Liver (tissue), 9 donors: ENCODE data around the gene SOX18. TPM values are rescaled to one million over a fixed set of nuclear protein-coding genes. Genes with fewer than 3 reads are reported as not detected.

ENCODE experiments used
- DNase-seq: peaks from one replicate; pipeline ENCODE4 v3.0.0-alpha.2; 2017; ENCODE audit warnings: low spot score
- H3K27ac ChIP-seq, 2 donors: one replicate each; pipeline ENCODE4 v1.7.0; 2013; ENCODE audit warnings: inconsistent platforms in 2 of 2, low read length in 2 of 2, control low read depth in 1 of 2, low read depth in 1 of 2, mild to moderate bottlenecking in 1 of 2
- H3K27me3 ChIP-seq, 4 donors: one replicate each; pipeline versions ENCODE4 v1.6.1 to v1.7.0; 2013; ENCODE audit warnings: low read length in 3 of 4, inconsistent platforms in 1 of 4, mild to moderate bottlenecking in 1 of 4, moderate library complexity in 1 of 4; ENCODE audit not compliant: control insufficient read depth in 4 of 4, insufficient read depth in 4 of 4
- H3K36me3 ChIP-seq, 4 donors: one replicate each; pipeline versions ENCODE4 v1.6.1 to v1.7.0; 2013; ENCODE audit warnings: low read length in 3 of 4, mild to moderate bottlenecking in 3 of 4, low read depth in 1 of 4, moderate library complexity in 1 of 4; ENCODE audit not compliant: control insufficient read depth in 4 of 4, insufficient read depth in 3 of 4
- H3K4me1 ChIP-seq, 4 donors: one replicate each; pipeline versions ENCODE4 v1.6.1 to v1.7.0; 2013; ENCODE audit warnings: low read length in 3 of 4, mild to moderate bottlenecking in 3 of 4, moderate library complexity in 1 of 4; ENCODE audit not compliant: control insufficient read depth in 4 of 4, insufficient read depth in 4 of 4
- H3K4me3 ChIP-seq, 3 donors: one replicate each; pipeline versions ENCODE4 v1.6.1 to v1.7.0; 2013; ENCODE audit warnings: low read length in 3 of 3, control low read depth in 1 of 3, low read depth in 1 of 3, mild to moderate bottlenecking in 1 of 3
- H3K9ac ChIP-seq, 2 donors: one replicate each; pipeline ENCODE4 v1.7.0; 2013; ENCODE audit warnings: low read length in 2 of 2, mild to moderate bottlenecking in 2 of 2, moderate library complexity in 2 of 2, control low read depth in 1 of 2, low read depth in 1 of 2
- H3K9me3 ChIP-seq, 4 donors: one replicate each; pipeline versions ENCODE4 v1.6.1 to v1.7.0; 2013; ENCODE audit warnings: low read length in 3 of 4; ENCODE audit not compliant: control insufficient read depth in 4 of 4
- ATF3 ChIP-seq: IDR thresholded peaks from 2 replicates; pipeline ENCODE4 v1.6.1; 2016; ENCODE audit warnings: antibody characterized with exemption
- CTCF ChIP-seq: fragments of 150-350 bp; IDR thresholded peaks from 2 replicates; pipeline ENCODE4 v1.5.1; 2017; ENCODE audit warnings: improper control_type of control experiment, low read depth, low read length; ENCODE audit not compliant: missing input control
- EGR1 ChIP-seq, 2 donors: IDR thresholded peaks; 2 replicates each; pipeline ENCODE4 v1.6.1; 2016 to 2018; ENCODE audit warnings: antibody characterized with exemption in 2 of 2, low read depth in 2 of 2
- FOXA1 ChIP-seq: IDR thresholded peaks from 2 replicates; pipeline ENCODE4 v1.6.1; 2016; ENCODE audit warnings: antibody characterized with exemption
- FOXA2 ChIP-seq: IDR thresholded peaks from 2 replicates; pipeline ENCODE4 v1.6.1; 2016; ENCODE audit warnings: antibody characterized with exemption
- HNF4A ChIP-seq, 2 donors: conservative IDR thresholded peaks; 2 replicates each; pipeline ENCODE4 v1.6.1; 2016; ENCODE audit warnings: antibody characterized with exemption in 2 of 2, mild to moderate bottlenecking in 2 of 2
- HNF4G ChIP-seq: IDR thresholded peaks from 2 replicates; pipeline ENCODE4 v1.6.1; 2016; ENCODE audit warnings: antibody characterized with exemption
- JUND ChIP-seq, 2 donors: IDR thresholded peaks; 2 replicates each; pipeline ENCODE4 v1.6.1; 2016; ENCODE audit warnings: antibody characterized with exemption in 2 of 2
- MAX ChIP-seq: IDR thresholded peaks from 2 replicates; pipeline ENCODE4 v1.6.1; 2016; ENCODE audit warnings: antibody characterized with exemption
- NR2F2 ChIP-seq: IDR thresholded peaks from 2 replicates; pipeline ENCODE4 v1.6.1; 2016; ENCODE audit warnings: antibody characterized with exemption
- RAD21 ChIP-seq, 2 donors: IDR thresholded peaks; 2 replicates each; pipeline ENCODE4 v1.6.1; 2016; ENCODE audit warnings: antibody characterized with exemption in 2 of 2, mild to moderate bottlenecking in 2 of 2
- REST ChIP-seq: IDR thresholded peaks from 2 replicates; pipeline ENCODE4 v1.6.1; 2016; ENCODE audit warnings: antibody characterized with exemption, mild to moderate bottlenecking
- RXRA ChIP-seq, 2 donors: IDR thresholded peaks; 2 replicates each; pipeline ENCODE4 v1.6.1; 2017 to 2018; ENCODE audit warnings: antibody characterized with exemption in 2 of 2, mild to moderate bottlenecking in 1 of 2
- YY1 ChIP-seq: IDR thresholded peaks from 2 replicates; pipeline ENCODE4 v1.6.1; 2016; ENCODE audit warnings: antibody characterized with exemption, mild to moderate bottlenecking
- ZBTB33 ChIP-seq: IDR thresholded peaks from 2 replicates; pipeline ENCODE4 v1.6.1; 2016; ENCODE audit warnings: antibody characterized with exemption
- WGBS: extraction: QIAGEN DNeasy Blood & Tissue Kit; methylation state at CpG from one replicate; pipeline ENCODE4 v1.1.7; 2013; 5-methylcytosine and 5-hydroxymethylcytosine counted together
- polyA plus RNA-seq, 2 donors: library from polyadenylated mRNA; stranded (reverse) in 1 of 2; unstranded in 1 of 2; fragments of 200-250 nt in 1 of 2; fragments of >200 nt in 1 of 2; fragmentation: Nextera tagmentation in 1 of 2; extraction: Ambion mirVana in 1 of 2; gene quantifications; one replicate each; pipeline versions ENCODE4 v1.2.1 to v1.2.3, GENCODE V29; 2013 to 2015
- total RNA-seq, 2 donors: library from RNA; depleted of rRNA; stranded (reverse); fragments of >200 nt; gene quantifications; one replicate each; pipeline ENCODE4 v1.2.3, GENCODE V29; 2014
- donor health status: healthy.
- donor health status: healthy.
- donor health status: healthy.
- donor health status: healthy.
- donor health status: healthy.

SOX18 gene
- total and polyA plus RNA-seq, 4 donors: 1.1 to 5.8 (median 2.6) TPM

- no peak for TF ChIP-seq REST
- TF ChIP-seq EGR1 (IDR thresholded peaks at IDR 0.05; ENCODE audit: low read depth in 2 of 2): no peak
- no peak for TF ChIP-seq HNF4A (conservative IDR thresholded peaks at IDR 0.05)
- no peak for TF ChIP-seq MAX
- no peak for TF ChIP-seq YY1
- TF ChIP-seq FOXA2: no peak
Measured at GRCh38 chr20:64098471-64099013, 49.1 kb upstream of the SOX18 start (continued).

GRCh38 chr20:64096535-64096934 is 47.1 kb upstream of the SOX18 start:
- 94% methylated on average over 6 of the region's 6 CpGs for WGBS
- H3K36me3 ChIP-seq: no peaks in the 10 kb centered on the region
- DNase-seq: no peak
- no peaks in the 10 kb centered on the region for H3K9me3 ChIP-seq
- H3K27me3 ChIP-seq: peaks cover 0 to 5% (median 0%) of the 10 kb centered on the region in 4 donors
- H3K27ac ChIP-seq: no peak overlapping the region
- H3K4me3 ChIP-seq: no peak overlapping the region
- H3K9ac ChIP-seq: no peak overlapping the region
- no peak for TF ChIP-seq JUND (IDR thresholded peaks at IDR 0.05)
- TF ChIP-seq EGR1 (IDR thresholded peaks at IDR 0.05; ENCODE audit: low read depth in 2 of 2): no peak
- TF ChIP-seq NR2F2: no peak
- no peak for TF ChIP-seq RXRA (IDR thresholded peaks at IDR 0.05)
- TF ChIP-seq ZBTB33: no peak
- TF ChIP-seq FOXA1: no peak
- TF ChIP-seq FOXA2: no peak
- no peaks in the 10 kb centered on the region for H3K4me1 ChIP-seq

GRCh38 chr20:64095927-64096326 is 46.5 kb upstream of the SOX18 start:
- H3K4me3 ChIP-seq: no peak overlapping the region
- H3K36me3 ChIP-seq: no peaks in the 10 kb centered on the region
- H3K27me3 ChIP-seq: peaks cover 0 to 5% (median 0%) of the 10 kb centered on the region in 4 donors
- H3K4me1 ChIP-seq: no peaks in the 10 kb centered on the region
- WGBS: 84% methylated on average over 11 of the region's 11 CpGs
- no peak for DNase-seq
- no peak overlapping the region for H3K27ac ChIP-seq
- no peaks in the 10 kb centered on the region for H3K9me3 ChIP-seq
- no peak for TF ChIP-seq ZBTB33
- TF ChIP-seq FOXA2: no peak
- no peak for TF ChIP-seq RAD21 (IDR thresholded peaks at IDR 0.05)
- TF ChIP-seq EGR1 (IDR thresholded peaks at IDR 0.05; ENCODE audit: low read depth in 2 of 2): no peak
- no peak for TF ChIP-seq REST
- TF ChIP-seq JUND (IDR thresholded peaks at IDR 0.05): no peak
- no peak for TF ChIP-seq CTCF
- TF ChIP-seq HNF4A (conservative IDR thresholded peaks at IDR 0.05): no peak
- no peak for TF ChIP-seq HNF4G
- no peak for TF ChIP-seq ATF3
- TF ChIP-seq RXRA (IDR thresholded peaks at IDR 0.05): no peak
- no peak for TF ChIP-seq MAX
- no peak overlapping the region for H3K9ac ChIP-seq
